ENCODE data around the gene POGLUT2.
A peak's percentile ranks its signal among the peaks of the same experiment; 100 is the strongest.
"Not testable (repeated sequence)": the region's sequence is repeated elsewhere in the genome, so short reads cannot be mapped to it uniquely, and the experiment has no call there.

Gene POGLUT2

DNA sequence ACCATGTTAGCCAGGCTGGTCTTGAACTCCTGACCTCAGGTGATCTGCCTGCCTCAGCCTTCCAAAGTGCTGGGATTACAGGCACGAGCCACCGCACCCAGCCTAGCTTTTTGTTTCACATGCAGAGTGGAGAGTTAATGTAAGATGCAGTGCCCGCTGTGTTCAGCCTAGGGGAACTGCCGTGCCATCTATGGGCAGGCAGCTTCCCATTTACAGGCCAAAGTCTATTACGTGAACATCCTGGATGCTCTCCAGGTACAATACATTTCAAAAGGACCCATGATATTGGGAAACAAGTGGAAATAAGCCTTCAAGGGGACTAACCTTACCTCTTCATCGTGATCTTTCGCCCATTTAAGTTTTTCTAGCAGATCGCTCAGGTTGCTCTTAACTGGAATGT is 10.1 kb downstream of the POGLUT2 start:
- TF ChIP-seq GATA1 (IDR thresholded peaks at IDR 0.05; ENCODE audit: low read depth, low read length) (no peak), POLR2A (IDR thresholded peaks at IDR 0.05; ENCODE audit: low read length) (no peak)
- no peak for DNase-seq

GRCh38 chr13:102784483-102784882 is 14.3 kb downstream of the POGLUT2 start:
- no peak for TF ChIP-seq POLR2A (IDR thresholded peaks at IDR 0.05; ENCODE audit: low read length)
- TF ChIP-seq GATA1 (IDR thresholded peaks at IDR 0.05; ENCODE audit: low read depth, low read length), result no peak
- DNase-seq, result no peak

DNA sequence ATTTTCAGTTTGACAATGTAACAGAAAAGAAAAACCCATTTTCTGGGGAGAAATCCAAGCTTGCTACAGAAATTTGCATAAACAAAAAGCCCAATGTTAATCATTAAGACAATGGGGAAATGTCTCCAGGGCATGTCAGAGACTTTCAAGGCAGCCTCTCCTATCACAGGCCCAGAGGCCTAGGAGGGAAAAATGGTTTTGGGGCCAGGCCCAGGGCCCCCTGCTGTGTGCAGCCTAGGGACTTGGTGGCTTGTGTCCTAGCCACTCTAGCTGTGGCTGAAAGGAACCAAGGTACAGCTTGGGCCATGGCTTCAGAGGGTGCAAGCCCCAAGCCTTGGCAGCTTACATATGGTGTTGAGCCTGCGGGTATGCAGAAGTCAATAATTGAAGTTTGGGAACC is 17.2 kb downstream of the POGLUT2 start:
- no peak for TF ChIP-seq POLR2A (IDR thresholded peaks at IDR 0.05; ENCODE audit: low read length)
- no peak for TF ChIP-seq GATA1 (IDR thresholded peaks at IDR 0.05; ENCODE audit: low read depth, low read length)
- no peak for DNase-seq

- DNase-seq, result not testable (repeated sequence)
Observed at GRCh38 chr13:102780656-102781055, 18.1 kb downstream of the POGLUT2 start.

DNA sequence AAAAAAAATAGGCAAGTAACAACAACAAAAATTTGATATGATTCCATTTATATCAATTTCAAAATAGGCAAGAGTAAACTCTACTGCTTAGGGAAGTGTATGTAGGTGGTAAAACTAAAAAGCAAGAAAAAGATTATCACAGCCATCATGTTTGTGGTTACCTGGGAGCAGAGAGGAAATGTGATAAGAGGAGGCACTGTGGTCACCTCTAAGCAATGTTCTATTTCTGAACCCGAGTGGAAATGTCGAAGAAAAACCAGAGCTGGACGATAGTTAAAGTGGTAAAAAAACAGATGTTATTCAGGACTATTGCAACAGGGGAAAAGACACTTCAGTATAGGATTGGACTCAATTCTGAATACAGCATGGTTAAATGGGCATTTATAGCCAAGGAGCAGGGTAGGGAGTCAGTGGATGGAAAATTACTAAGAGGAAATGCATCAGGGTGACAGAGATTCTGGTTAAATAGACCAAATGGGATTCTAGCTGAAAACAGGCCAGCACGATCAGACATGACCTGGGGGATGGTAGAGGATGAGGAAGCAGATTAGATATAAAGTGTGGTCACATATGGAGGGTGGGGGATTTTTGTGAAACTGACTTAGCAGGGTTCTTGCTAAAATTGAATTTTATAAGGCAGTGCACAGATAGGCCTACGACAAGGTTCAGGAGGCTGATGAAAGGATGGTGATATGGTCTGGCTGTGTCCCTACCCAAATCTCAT is 19.2 kb downstream of the POGLUT2 start:
- no peak for DNase-seq
- TF ChIP-seq GATA1 (IDR thresholded peaks at IDR 0.05; ENCODE audit: low read depth, low read length), result no peak
- no peak for TF ChIP-seq POLR2A (IDR thresholded peaks at IDR 0.05; ENCODE audit: low read length)

GRCh38 chr13:102777736-102778135 is 21.0 kb downstream of the POGLUT2 start:
- no peak for TF ChIP-seq POLR2A (IDR thresholded peaks at IDR 0.05; ENCODE audit: low read length)
- no peak for TF ChIP-seq GATA1 (IDR thresholded peaks at IDR 0.05; ENCODE audit: low read depth, low read length)
- DNase-seq, result no peak

DNA sequence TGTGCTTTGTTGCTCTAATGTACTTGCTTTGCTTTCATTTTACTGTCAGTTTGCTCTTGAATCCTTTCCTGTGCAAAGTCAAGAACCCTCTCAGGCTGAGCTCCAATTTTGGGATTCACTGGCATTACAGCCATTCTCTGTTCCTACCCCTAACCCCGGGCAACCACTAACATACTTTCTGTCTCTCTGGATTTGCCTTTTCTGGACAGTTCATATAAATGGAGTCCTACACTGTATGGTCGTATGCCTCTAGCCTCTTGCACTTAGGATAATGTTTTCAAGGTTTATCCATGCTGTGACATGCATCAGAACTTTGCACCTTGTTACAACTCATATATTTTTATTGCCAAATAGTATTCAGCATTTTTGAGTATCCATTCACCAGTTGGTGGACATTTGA is 22.5 kb downstream of the POGLUT2 start:
- no peak for DNase-seq
- TF ChIP-seq POLR2A (IDR thresholded peaks at IDR 0.05; ENCODE audit: low read length), result no peak
- no peak for TF ChIP-seq GATA1 (IDR thresholded peaks at IDR 0.05; ENCODE audit: low read depth, low read length)

DNA sequence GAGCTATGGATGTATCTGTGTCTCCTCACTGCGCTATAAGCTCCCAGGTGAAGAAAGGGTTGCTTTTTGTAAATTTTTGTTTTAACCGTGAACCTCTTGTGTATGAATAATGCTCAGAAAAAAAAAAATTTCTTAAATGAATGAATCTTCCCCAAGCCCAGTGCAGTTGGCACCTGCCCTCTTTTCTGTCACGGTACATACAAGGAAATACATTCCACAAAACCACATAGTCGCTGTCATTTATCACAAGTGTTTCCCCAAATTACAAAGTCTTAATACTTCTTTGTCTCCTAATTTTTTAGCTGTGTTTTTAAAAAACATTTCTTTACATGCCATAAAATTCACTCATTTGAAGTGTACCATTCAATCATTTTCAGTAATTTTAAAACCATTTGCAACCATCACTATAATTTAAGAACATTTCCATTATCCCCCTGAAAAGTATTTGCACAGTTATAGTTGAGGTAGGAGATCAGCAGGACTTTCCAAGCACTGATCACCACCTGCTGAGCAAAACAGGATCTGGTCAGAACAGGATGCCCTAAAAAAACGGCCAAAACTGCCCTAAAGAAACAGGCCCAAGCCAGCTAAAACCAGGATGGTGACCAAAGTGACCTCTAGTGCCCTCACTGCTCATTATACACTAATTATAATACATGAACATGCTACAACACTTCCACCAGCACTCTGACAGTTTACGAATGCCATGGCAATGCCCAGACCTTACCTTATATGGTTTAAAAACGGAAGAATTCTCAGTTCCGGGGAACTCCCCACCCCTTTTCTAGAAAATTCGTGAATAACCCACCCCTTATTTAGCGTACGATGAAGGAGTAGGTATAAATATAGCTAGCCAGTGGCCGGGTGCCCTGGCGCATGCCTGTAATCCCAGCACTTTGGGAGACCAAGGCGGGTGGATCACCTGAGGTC is 23.9 kb downstream of the POGLUT2 start:
- TF ChIP-seq POLR2A (IDR thresholded peaks at IDR 0.05; ENCODE audit: low read length) (no peak), GATA1 (IDR thresholded peaks at IDR 0.05; ENCODE audit: low read depth, low read length) (no peak)
- DNase-seq, result peak in 1 of 2 experiments; percentile 13

GRCh38 chr13:102774214-102774568 is 24.6 kb downstream of the POGLUT2 start:
- DNase-seq, result no peak
- no peak for TF ChIP-seq GATA1 (IDR thresholded peaks at IDR 0.05; ENCODE audit: low read depth, low read length)
- TF ChIP-seq POLR2A (IDR thresholded peaks at IDR 0.05; ENCODE audit: low read length), result no peak

GRCh38 chr13:102773441-102774213 is 25.1 kb downstream of the POGLUT2 start, which contains the start of gene TEX30:
TEX30 (minus strand) TSS chr13:102773786; CDS start chr13:102770026, 3,760 bp downstream.
- TF ChIP-seq GATA1 (IDR thresholded peaks at IDR 0.05; ENCODE audit: low read depth, low read length) (no peak), POLR2A (IDR thresholded peaks at IDR 0.05; ENCODE audit: low read length) (peak; percentile 98)
- peak; percentile 90 to 93 for DNase-seq

GRCh38 chr13:102772042-102772425 is 26.7 kb downstream of the POGLUT2 start:
- TF ChIP-seq POLR2A (IDR thresholded peaks at IDR 0.05; ENCODE audit: low read length) (no peak), GATA1 (IDR thresholded peaks at IDR 0.05; ENCODE audit: low read depth, low read length) (no peak)
- no peak for DNase-seq

DNA sequence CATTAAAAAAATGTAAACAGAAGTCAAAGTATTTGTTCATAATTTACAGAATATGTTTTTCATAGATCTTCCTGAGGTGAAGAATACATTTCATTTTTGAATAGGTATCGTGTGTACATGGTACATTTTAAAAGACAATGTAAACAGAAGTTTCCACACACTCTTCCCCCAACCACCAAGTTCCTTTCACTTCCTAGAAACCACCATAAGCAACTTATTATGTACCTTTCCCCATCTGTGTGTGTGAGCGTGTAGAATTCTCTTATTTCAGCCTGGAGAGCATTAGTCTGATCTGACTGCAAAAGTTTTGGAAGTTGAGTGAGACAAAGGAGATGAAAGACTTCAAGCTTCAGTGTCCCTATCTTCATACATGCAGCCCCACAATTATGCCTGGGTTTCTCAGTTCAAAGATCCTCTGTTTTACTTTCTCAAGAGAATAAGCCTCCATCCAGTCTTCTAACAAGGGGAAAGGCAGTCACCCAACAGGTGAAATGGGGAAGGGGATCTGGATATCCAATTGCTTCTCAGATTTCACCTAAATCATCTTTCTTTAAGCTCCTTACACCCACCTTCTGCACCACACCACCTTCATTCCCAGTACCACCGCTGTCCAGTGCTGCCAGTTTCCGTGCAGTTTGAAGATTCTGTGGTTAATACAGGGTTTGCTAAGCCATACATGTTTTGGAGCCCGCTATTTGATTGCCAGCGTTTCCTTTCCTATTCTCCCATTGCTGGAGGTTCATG is 27.3 kb downstream of the POGLUT2 start:
- TF ChIP-seq POLR2A (IDR thresholded peaks at IDR 0.05; ENCODE audit: low read length), result no peak
- no peak for TF ChIP-seq GATA1 (IDR thresholded peaks at IDR 0.05; ENCODE audit: low read depth, low read length)
- peak in 1 of 2 experiments; percentile 33 for DNase-seq

DNA sequence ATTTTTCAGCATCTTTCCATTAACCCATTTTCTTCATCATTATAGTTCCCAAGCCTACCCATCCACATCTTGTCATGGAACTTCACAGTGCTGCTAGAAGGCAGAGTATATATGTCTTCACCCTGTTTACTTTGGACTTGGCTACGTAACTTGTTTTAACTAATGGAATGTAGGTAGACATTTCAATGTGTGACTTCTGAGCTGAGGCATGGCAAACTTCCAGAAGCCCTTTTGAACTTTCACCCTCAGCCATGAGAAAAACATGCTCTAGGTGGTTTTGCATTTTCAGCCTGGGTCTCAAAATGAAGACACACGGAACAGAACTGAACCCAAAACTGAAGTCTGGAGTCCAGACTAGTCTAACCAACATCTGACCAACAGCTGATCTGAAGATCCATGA is 28.3 kb downstream of the POGLUT2 start:
- no peak for DNase-seq
- TF ChIP-seq GATA1 (IDR thresholded peaks at IDR 0.05; ENCODE audit: low read depth, low read length) (no peak), POLR2A (IDR thresholded peaks at IDR 0.05; ENCODE audit: low read length) (no peak)

Data from erythroblast (primary cell).